IPS-NIHi7 (cell line): ENCODE results near the gene SMIM44.
"Not testable (repeated sequence)": the region's sequence is repeated elsewhere in the genome, so short reads cannot be mapped to it uniquely, and the experiment has no call there.

Experiments used
- DNase-seq: peaks from one replicate; pipeline ENCODE4 v3.0.0; 2012; ENCODE audit warnings: mixed read lengths; ENCODE audit errors: extremely low spot score

SMIM44 gene

DNA sequence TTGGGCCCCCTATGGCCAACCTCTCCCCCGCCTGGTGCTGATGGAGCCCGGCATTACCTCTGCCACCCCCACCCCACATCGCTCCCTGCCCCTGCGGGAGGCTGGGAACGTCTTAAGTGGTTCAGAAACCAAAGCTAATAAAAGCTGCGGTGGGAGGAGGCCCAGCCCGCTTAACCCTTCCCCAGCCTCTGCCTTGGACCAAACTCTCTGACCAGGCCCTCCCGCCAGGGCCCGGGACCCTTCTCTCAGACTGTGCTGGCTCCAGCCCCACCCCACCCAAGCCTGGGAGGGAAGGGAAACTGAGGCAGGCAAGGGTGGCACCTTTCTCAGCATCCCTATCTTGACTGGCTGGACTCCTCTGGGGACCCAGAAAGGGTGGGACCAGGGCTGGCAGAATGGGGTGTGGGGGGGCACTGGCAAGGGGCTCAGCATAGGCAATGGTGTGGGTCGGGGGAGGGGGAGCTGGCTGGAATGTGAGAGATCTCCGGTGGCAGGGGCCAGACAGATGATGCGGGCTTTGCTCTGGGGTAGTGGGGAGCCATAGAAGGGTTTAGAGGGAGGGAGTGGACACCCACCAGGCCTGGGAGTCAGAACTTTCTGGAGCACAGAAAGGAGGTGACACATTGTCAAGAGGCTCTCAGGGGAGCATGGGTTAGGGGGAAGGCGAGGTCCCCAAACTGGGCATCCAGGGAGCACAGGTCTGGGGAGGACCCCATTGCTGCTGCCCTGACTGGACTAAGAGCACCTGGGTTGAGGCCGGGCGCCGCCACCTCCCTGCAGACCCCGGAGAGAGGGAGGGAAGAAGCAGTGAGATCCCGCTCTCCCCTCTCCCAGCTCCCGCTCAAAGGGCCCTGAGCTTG lies 24.8 kb downstream of the SMIM44 start:
- peak; percentile 38 for DNase-seq

DNA sequence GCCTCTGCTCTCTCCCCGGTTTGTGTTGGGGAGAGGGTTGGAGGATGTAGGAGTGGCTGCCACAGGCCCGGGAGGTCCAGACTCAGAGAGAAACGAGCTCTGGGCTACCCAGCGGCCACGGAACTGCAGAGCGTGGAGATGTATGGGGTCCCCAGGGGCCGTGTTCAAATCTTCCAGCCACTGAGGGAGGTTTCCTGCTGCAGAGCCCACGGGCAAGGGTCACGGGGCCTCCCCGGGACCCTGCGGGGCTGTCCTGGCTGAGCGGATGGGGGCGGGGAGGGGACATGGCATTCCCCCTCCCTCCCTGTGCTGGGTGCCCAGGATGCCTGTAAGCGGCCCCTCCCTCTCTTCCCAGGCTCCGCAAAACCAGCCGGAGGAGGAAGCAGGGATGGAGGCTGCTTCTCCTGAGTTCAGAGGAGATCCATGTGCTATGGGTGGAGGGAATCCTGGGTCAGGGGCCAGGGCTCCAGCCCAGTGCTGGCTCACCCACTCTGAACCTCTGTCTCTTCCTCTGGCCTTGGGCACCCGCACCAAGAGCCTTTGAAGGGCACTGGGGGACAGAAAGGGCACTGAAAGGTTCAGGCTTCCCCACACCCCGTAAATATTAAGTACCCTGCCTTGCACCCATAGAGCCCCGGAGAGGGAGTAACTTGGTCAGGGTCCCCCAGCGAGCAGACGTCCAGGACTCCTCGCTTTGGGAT lies 25.6 kb downstream of the SMIM44 start:
- peak; percentile 52 for DNase-seq

DNA sequence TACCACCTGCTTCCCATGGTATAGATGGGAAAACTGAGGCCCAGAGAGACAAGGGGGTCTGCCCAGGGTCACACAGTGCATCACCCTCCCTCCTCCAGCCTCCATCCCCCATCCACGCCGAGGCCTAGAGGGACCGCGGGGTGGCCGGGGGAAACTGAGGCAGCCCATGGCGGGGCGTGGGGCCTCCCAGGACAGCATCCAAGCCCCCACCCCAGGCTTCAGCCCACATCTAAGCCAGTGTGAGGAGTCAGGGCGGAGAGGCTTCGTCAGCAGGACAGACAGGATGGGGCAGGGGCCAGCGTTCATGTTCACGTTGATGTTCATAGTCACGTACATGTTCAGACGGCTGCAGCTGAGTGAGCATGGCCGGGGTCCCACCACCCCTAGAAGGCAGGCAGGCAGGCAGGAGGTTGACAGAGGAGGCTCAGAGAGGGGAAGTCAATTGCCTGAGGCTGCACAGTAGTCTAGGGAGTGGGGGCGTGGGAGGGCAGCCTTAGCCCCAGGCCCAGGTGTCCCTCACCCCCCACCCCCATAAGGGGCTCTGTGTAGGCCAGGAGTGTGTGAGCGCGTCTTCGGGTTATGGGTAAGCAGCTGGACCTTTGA lies 26.2 kb downstream of the SMIM44 start:
- DNase-seq: no peak

DNA sequence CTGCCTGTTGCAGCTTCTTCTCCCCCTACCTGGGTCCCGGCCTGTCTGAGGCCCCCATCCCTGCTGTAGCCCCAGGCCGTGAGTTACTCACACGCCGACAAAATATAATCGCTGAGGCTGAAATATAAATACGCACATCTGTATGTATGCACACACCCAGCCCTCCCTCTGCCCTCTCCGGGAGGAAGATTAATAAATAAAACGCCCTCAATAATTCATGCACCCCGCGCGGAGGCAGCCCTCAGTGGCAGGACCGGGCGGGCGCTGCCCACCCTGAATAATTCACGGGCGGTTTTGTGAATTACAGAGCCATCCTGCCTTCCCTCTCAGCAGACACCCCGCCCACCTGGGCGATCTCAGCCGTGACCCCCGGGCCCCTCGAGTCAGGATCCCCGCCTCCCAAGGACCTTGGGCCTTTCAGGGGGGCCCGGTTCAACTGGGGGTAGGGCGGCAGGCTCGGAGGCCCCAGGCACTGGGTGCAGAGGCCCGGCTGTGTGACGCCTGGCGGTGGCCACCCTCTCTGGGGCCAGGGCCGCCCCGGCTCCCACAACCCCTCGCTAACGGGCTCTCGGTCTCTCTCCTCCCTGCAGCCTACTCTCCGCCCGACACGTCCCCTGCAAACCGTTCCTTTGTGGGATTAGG lies 27.2 kb downstream of the SMIM44 start:
- no peak for DNase-seq

DNA sequence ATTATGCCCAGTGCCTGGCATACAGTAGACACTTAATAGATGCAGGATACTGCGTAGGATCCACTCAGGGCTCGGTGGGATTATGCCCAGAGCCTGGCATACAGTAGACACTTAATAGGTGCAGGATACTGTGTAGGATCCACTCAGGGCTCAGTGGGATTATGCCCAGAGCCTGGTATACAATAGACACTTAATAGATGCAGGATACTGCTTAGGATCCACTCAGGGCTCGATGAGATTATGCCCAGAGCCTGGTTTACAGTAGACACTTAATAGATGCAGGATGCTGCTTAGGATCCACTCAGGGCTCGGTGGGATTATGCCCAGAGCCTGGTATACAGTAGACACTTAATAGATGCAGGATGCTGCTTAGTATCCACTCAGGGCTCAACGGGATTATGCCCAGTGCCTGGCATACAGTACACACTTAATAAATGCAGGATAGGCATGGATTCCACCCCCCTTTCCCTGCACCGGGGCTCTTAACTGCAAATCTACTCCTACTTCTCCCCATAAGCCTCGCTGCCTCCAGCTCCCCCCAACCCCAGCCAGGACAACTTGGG lies 27.8 kb downstream of the SMIM44 start:
- DNase-seq: no peak

DNA sequence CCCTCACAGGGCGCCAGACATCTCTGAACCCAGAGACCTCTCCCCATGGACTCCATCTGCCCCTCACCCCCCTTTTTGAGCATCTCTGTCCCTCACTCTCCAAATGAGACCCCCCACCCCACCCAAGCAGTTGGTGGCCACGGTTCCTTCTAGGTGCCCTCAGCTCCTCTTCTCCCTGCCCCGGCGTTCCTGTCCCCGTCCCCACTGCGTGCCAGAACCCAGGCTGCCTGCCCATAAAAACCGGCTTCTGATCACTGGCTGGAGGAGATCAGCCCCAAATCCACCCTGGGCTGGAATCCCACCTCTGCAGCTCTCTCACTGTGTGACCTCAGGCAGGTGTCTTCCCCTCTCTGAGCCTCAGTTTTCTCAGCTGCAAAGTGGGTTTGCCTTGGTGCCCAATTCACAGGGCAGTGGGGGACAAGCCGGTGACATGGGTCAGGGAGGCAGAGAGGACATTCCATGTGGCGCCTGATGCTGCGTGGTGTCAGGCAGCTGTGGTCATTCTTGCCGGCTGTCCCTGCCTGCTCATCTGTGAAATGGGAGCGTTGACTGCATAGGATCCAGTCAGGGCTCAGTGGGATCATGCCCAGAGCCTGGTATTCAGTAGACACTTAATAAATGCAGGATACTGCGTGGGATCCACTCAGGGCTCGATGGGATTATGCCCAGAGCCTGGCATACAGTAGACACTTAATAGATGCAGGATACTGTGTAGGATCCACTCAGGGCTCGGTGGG lies 28.4 kb downstream of the SMIM44 start:
- DNase-seq: no peak

DNA sequence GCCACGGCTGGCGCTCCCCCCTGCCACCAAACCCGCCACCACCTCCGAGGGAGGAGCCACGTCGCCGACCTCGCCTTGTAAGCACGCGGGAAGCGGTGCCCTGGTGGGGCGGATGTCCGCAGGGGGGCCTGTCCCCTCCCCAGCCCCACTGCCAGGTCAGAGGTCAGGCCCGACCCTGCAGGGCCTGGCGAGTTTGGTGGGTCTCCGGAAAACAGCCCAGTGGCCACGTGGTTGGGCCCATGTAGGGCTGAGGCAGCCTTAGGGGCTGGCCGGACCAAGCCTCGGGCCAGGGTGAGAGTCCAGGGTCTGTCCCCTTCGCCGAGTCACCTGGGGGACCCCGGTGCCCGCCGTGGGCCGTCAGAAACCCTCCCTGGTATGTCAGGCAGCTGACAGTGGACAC lies 29.4 kb downstream of the SMIM44 start:
- DNase-seq: no peak

DNA sequence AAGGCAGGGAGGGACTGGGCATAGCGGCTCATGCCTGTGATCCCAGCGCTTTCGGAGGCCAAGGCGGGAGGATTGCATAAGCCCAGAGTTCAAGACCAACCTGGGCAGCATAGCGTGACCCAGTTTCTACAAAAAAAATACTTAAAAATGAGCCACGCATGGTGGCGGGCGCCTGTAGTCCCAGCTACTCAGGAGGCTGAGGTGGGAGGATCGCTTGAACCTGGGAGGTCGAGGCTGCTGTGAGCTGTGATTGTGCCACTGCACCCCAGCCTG lies 30.4 kb downstream of the SMIM44 start:
- DNase-seq: not testable (repeated sequence)

DNA sequence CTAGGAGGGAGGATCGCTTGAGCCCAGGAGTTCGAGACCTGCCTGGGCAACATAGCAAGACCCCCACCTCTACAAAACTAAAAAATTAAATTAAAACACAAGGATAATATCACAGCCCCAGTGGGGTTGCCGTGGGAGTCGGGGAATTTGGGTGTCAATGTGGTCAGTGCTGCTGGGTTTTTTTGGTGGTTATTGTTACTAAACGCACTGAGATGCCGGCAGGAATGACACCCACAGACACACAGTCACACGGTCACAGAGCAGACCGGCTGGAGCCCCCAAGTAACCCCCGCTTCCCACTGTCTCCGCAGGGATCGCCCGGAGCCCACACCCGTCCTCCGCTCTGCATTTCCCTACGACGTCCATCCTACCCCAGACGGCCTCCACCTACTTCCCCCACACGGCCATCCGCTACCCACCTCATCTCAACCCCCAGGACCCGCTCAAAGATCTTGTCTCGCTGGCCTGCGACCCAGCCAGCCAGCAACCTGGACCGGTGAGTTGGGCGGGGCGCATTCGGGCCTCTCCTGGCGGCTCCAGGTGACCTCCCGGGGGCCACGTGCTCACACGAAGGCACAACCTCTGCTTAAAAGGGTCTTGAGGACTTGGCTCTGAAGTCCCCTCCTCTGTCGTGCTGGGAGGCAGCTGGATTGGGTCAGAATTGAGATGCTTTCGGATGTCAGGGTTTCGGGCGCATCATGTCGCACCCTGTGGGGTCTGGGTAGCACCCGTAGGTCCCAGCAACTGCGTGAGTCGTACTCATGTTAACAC lies 30.9 kb downstream of the SMIM44 start:
- DNase-seq: no peak

DNA sequence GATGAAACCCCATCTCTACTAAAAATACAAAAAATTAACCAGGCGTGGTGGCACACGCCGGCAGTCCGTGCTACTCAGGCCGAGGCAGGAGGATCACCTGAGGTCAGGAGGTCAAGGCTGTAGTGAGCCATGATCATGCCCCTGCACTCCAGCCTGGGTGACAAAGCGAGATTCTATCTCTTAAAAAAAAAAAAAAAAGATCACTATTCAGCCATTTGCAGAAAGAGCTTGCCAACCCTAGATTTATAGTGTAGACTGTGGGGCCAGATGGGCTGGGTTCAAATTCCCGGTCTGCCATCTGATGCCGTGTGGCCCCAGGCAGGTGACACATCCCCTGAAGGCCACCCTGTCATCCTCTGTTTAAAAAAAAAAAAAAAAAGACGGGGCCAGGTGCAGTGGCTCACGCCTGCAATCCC lies 31.8 kb downstream of the SMIM44 start:
- DNase-seq: no peak

DNA sequence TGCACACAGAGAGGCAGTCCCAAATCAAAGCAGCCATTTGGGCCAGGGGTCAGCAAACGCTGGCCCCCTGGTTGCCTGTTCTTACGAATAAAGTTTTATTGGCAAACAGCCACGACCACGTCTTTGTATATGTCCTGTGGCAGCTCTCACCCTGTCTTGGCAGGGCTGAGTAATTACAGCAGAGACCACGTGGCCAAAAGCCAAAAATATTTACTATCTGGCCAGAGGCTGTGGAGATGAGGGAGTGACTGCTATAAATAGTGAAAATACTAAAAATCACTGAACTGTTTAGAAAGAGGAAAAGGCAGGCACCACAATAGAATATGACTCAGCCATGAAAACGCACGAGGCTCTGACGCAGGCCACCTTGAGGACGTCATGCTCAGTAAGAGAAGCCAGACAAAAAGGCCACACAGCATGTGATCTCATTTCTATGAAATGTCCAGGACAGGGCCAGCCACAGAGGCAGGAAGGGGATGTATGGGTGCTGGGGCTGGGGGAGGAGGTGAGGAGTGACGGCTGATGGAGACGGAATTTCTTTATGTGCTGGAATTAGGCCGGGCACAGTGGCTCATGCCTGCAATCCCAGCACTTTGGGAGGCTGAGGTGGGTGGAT lies 32.3 kb downstream of the SMIM44 start:
- DNase-seq: no peak

DNA sequence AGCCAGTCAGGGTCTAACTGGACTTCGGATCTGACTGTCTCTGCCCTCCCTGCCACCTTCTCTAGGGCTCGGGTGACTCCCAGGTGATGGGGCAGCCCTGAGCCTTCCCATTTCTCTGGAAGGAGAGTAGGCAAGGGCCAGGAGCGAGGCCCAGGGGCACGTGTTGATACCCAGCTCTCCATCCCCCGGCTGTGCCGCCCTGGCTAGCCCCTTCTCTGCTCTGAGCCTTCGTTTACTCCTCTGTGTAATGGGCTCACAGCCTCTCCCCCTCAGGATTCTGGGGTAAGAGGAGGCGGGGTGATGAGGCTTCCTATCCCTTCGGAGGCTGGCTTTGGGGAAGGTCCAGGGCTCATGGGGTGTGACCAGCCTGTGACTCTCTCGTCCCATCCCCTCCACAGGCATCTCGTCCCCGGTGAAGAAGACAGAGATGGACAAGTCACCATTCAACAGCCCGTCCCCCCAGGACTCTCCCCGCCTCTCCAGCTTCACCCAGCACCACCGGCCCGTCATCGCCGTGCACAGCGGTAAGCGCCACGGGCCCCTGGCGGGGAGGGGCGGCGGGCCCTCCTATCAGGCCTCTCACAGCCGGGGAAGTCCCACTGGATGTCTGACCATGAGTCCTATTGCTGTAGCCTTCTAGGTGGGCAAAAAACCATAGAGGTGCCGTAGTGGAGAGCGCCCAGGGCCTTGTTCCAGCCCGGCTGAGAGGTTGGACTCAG lies 34.5 kb downstream of the SMIM44 start:
- no peak for DNase-seq

DNA sequence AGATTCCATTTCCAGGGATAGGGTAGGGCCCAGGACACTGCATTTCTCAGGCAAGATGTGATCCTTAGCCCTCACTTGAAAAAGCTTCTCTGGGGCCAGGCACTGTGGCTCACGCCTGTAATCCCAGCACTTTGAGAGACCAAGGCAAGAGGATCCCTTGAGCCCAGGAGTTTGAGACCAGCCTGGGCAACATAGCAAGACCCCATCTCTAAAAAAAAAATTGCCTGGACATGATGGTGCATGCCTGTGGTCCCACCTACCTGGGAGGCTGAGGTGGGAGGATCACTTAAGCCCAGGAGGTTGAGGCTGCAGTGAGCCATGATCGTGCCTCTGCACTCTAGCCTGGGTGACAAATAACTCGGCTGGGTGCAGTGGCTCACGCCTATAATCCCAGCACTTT lies 36.6 kb downstream of the SMIM44 start:
- not testable (repeated sequence) for DNase-seq

DNA sequence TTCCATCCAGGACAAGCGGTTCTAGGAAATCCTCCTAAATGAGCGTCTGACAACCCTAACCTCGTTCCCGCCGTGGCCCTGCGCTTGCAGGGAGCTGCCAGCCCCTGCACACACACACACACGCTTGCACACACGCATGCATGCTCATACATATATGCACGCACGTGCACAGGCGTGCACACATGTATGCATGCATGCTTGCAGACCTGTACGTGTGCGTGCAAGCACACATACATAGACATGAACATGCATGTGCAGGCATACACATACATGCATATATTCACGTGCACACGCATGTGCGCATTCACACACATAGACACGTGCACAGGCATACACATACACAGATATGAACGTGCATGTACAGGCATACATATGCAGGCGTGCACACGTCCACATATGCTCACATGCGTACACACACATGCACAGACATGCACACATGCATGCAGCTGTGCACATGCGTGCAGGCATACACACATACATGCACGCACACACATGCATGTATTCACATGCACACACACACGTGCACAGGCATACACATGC lies 38.5 kb downstream of the SMIM44 start:
- no peak for DNase-seq

DNA sequence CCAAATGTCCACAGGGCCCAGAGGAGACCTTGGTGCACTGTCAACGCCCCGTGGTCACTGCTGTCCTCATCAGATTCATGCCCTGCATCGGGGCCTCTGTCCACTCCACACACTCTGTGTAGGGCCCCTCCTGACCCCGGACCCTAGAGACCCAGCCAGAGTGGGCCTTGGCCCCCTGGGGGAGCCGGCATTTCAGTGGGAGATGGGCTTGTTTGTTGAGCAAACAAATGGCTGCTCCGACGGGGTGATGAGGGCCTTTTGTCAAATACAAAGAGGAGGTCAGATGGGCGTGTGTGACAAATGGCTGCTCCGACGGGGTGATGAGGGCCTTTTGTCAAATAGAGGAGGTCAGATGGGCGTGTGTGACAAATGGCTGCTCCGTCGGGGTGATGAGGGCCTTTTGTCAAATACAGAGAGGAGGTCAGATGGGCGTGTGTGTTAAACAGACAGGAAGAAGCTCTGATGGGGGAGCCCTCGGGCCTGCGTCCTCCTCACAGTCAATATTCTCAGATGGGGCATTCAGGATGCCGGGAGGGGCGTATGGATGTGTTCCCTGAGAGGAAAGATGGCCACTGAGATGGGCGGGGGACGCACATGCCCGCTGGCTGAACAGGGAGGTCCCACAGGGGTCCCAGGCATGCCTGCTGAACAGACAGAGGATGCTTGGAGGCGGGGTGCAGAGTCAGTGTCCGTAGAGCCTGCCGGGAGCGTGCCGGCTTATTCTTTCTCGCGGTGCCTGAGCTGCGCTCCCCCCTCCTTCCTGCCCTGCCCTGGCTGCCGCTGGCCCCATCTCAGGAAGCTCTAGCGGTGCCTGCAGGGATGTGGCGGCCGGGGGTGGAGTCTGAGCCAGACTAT lies 39.2 kb downstream of the SMIM44 start:
- DNase-seq: peak; percentile 67

DNA sequence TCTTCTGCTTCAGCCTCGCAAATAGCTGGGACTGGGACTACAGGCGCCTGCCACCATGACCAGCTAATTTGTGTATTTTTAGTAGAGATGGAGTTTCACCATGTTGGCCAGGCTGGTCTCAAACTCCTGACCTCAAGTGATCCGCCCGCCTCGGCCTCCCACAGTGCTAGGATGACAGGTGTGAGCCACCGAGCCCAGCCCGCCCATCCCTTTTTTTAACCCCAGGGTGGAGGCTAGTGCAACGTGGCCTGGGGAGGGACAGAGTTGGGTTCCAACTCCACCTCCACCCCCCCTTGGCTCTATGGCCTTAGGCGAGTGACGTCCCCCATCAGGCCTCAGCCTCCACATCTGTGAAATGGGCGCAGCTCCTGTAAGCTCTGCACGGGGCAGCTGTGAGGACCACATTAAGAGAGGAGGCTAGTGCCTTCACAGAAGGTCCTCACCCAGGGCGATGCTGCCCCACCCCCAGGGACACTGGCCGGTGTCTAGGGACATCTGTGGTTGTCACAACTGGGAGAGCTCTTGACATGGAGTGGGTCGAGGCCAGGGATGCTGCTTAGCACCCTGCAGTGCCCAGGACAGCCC lies 40.7 kb downstream of the SMIM44 start:
- no peak for DNase-seq

DNA sequence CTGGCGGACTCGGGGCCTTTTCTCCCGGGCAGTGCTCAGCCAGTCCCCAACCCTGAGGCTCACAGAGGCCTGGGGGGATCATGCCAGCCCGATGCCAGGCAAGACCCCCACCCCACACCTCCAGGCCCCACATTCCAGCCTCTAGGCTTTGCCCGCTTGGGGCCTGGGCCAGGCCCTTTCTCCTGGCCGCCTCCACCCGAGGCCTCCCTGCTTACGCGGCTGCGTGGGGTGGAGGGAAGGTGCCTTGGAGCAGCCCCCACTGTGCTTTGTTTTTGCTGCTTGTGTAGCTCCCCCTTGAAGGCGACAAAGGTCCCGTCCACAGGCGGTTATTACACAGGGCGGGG lies 41.3 kb downstream of the SMIM44 start:
- DNase-seq: no peak
